ENCODE measurements around the gene ANKRD33B. TPM values are rescaled to one million over a fixed set of nuclear protein-coding genes. Genes with fewer than 3 reads are reported as not detected.

The ANKRD33B gene
- total and polyA plus RNA-seq, 5 donors: 1.3 to 2.7 (median 2.3) TPM

DNA sequence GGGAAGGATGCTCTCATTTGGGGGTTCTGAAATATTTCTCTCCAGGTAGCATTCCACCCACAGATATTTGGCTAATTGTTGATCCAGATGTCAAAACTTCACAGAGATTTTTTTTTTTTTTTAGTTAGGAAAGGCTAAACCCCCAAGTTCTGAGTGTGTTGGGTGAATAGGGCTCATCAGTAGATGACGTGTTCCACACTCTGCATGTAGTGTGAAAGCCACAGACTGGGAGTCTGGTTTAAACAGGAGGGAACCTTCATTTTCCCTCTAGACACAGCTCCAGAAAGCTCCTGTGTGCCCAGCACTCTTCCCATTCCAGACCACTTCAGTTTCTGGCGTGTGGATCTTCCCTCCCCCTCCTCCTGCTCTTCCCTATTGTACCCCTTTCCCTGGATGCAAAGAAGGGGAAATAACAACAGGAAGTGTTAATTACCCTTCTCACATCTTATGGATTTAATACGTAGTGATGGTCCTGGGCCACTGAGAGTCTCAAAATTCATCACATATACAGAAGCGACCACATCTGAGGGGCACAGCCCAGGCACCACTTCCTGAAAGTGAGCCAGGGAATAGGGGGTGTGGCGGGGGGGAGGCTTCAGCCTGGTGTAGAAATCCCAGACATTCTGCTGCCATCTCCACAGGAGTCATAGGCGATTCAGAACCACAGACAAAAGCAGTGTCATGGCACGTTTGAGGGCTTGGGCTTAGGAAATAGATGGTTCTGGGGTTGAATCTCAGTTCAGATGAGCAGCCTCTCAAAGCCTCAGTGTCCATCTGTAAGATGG, 132.1 kb downstream of the ANKRD33B start:
- no peak overlapping the region for H3K27ac ChIP-seq (ENCODE audit: low read length)
- no peak overlapping the region for H3K4me3 ChIP-seq (ENCODE audit: low read length)
- 71% methylated on average over 7 of the region's 7 CpGs for WGBS
- H3K27me3 ChIP-seq (ENCODE audit: control insufficient read depth, insufficient read depth): no peaks in the 10 kb centered on the region
- DNase-seq (no peak), ATAC-seq (peak in 1 of 2 donors; percentile 5)
- intact Hi-C loops (cut with DNase I): loop anchor here in 1 of 4 donors (5.0 kb wide), 1 partner anchor 161 kb away; no protein-coding TSS in a partner anchor
- H3K9me3 ChIP-seq (ENCODE audit: control insufficient read depth, low read length): peaks cover 1% of the 10 kb centered on the region
- no peaks in the 10 kb centered on the region for H3K4me1 ChIP-seq (ENCODE audit: control insufficient read depth, insufficient read depth, low read length)

GRCh38 chr5:10699281-10699874, 135.5 kb downstream of the ANKRD33B start:
- DNase-seq (no peak), ATAC-seq (no peak)
- 73% methylated on average over 5 of the region's 5 CpGs for WGBS
- intact Hi-C loops (cut with DNase I): loop anchor here in 1 of 4 donors (5.0 kb wide), 1 partner anchor 158 kb away; no protein-coding TSS in a partner anchor
- Histone ChIP-seq H3K27ac (ENCODE audit: low read length) (no peak overlapping the region), H3K9me3 (ENCODE audit: control insufficient read depth, low read length) (peaks cover 5% of the 10 kb centered on the region), H3K4me3 (ENCODE audit: low read length) (no peak overlapping the region), H3K27me3 (ENCODE audit: control insufficient read depth, insufficient read depth) (no peaks in the 10 kb centered on the region), H3K4me1 (ENCODE audit: control insufficient read depth, insufficient read depth, low read length) (peaks cover 8% of the 10 kb centered on the region)

DNA sequence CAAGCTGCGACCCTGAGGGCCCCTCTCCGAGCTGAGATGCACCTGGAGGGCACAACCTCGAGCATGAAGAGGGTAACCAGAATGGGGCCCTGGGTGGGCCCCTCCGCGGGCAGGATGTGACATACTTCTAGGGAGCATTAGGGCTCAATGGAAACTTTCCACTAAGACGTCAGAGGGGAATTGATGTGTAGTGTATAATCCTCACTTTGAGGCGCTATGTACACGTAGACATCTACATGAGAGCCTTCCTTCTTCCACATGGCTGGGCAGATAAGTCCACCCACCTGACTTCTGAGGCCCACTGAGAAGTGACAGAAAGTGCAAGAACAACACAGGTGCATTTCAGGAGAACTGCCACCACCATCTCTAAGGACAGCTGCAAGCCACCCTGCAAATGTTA, 136.1 kb downstream of the ANKRD33B start:
- peaks cover 8% of the 10 kb centered on the region for H3K4me1 ChIP-seq (ENCODE audit: control insufficient read depth, insufficient read depth, low read length)
- peaks cover 5% of the 10 kb centered on the region for H3K9me3 ChIP-seq (ENCODE audit: control insufficient read depth, low read length)
- DNase-seq (no peak), ATAC-seq (no peak)
- WGBS: 72% methylated on average over 8 of the region's 8 CpGs
- H3K4me3 ChIP-seq (ENCODE audit: low read length): no peak overlapping the region
- H3K27ac ChIP-seq (ENCODE audit: low read length): no peak overlapping the region
- H3K27me3 ChIP-seq (ENCODE audit: control insufficient read depth, insufficient read depth): no peaks in the 10 kb centered on the region
- intact Hi-C loops (cut with DNase I): loop anchor here in 1 of 4 donors (5.0 to 10.0 kb wide), 2 partner anchors 55 to 157 kb away; no protein-coding TSS in a partner anchor

GRCh38 chr5:10700516-10700915, 136.6 kb downstream of the ANKRD33B start:
- Histone ChIP-seq H3K4me3 (ENCODE audit: low read length) (no peak overlapping the region), H3K4me1 (ENCODE audit: control insufficient read depth, insufficient read depth, low read length) (peaks cover 8% of the 10 kb centered on the region), H3K27me3 (ENCODE audit: control insufficient read depth, insufficient read depth) (no peaks in the 10 kb centered on the region), H3K27ac (ENCODE audit: low read length) (no peak overlapping the region), H3K9me3 (ENCODE audit: control insufficient read depth, low read length) (peaks cover 5% of the 10 kb centered on the region)
- no peak for DNase-seq
- 97% methylated on average over 7 of the region's 7 CpGs for WGBS
- intact Hi-C loops (cut with DNase I): loop anchor here in 1 of 4 donors (10.0 kb wide), 1 partner anchor 54 kb away; no protein-coding TSS in a partner anchor
- ATAC-seq: no peak

DNA sequence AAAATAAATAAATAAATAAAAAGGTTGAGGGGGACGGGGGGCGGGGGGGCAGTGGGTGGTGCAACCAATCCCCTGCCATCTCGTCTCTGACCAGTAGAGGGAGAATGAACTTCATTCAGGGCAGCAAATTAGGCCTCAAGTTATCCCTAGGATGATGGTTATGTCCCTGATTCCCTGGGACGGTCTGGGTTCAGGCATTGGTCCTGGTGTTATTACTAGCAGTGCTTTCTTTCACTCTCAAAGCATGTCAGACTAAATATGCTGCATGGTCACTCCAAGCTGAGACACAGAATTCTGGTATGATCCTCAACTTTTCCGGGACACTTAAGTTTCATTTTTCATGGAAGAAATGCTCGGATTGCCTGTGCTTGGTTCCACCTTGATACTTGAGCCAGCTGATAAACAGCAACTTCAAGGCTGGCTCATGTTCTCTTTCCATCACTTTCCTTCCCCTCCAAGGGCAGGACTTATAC, 137.7 kb downstream of the ANKRD33B start:
- intact Hi-C loops (cut with DNase I): loop anchor here in 1 of 4 donors (10.0 kb wide), 1 partner anchor 53 kb away; no protein-coding TSS in a partner anchor
- ATAC-seq (peak; percentile 35 to 37), DNase-seq (no peak)
- no peak overlapping the region for H3K4me3 ChIP-seq (ENCODE audit: low read length)
- H3K27ac ChIP-seq (ENCODE audit: low read length): peak overlapping the region; percentile 79
- no peaks in the 10 kb centered on the region for H3K27me3 ChIP-seq (ENCODE audit: control insufficient read depth, insufficient read depth)
- WGBS: 54% methylated on average over 6 of the region's 6 CpGs
- H3K4me1 ChIP-seq (ENCODE audit: control insufficient read depth, insufficient read depth, low read length): peaks cover 8% of the 10 kb centered on the region
- H3K9me3 ChIP-seq (ENCODE audit: control insufficient read depth, low read length): peaks cover 5% of the 10 kb centered on the region

GRCh38 chr5:10702040-10702629, 138.3 kb downstream of the ANKRD33B start:
- ATAC-seq (peak; percentile 8 to 16), DNase-seq (no peak)
- 68% methylated on average over 9 of the region's 9 CpGs for WGBS
- H3K4me3 ChIP-seq (ENCODE audit: low read length): no peak overlapping the region
- H3K27me3 ChIP-seq (ENCODE audit: control insufficient read depth, insufficient read depth): no peaks in the 10 kb centered on the region
- intact Hi-C loops (cut with DNase I): loop anchor here in 1 of 4 donors (10.0 kb wide), 1 partner anchor 53 kb away; no protein-coding TSS in a partner anchor
- peaks cover 5% of the 10 kb centered on the region for H3K9me3 ChIP-seq (ENCODE audit: control insufficient read depth, low read length)
- H3K27ac ChIP-seq (ENCODE audit: low read length): peak overlapping the region; percentile 79
- peaks cover 8% of the 10 kb centered on the region for H3K4me1 ChIP-seq (ENCODE audit: control insufficient read depth, insufficient read depth, low read length)

GRCh38 chr5:10702911-10703491, 139.1 kb downstream of the ANKRD33B start:
- WGBS: 67% methylated on average over 7 of the region's 7 CpGs

DNA sequence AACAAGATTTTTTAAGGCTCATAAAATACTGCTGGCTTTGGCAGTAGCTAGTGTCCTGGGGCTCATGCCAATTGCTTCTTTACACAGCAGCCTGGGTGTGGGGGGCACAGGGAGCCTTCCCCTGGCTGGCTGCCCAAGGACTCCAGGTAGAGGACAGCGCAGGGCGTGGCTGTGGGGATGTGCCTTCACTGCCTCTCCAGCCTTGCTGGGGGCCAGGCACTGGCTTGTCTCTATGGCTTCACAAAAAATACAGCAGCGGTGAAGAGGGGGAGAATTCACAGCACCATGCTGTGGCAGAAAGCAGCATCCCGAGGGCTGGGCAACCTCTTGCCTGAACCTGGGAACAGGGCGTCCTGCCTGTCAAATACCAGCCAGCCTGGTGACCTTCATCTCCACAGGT, 139.8 kb downstream of the ANKRD33B start:
- no peaks in the 10 kb centered on the region for H3K27me3 ChIP-seq (ENCODE audit: control insufficient read depth, insufficient read depth)
- peaks cover 5% of the 10 kb centered on the region for H3K9me3 ChIP-seq (ENCODE audit: control insufficient read depth, low read length)
- peak overlapping the region; percentile 1 for H3K27ac ChIP-seq (ENCODE audit: low read length)
- DNase-seq (peak in 2 of 3 donors; percentile 69 to 73), ATAC-seq (peak in 1 of 2 donors; percentile 30)
- no peak overlapping the region for H3K4me3 ChIP-seq (ENCODE audit: low read length)
- H3K4me1 ChIP-seq (ENCODE audit: control insufficient read depth, insufficient read depth, low read length): peaks cover 8% of the 10 kb centered on the region
- WGBS: 74% methylated on average over 5 of the region's 5 CpGs
- intact Hi-C loops (cut with DNase I): loop anchor here in 1 of 4 donors (10.0 kb wide), 1 partner anchor 51 kb away; no protein-coding TSS in a partner anchor

More at GRCh38 chr5:10702911-10703491, 139.1 kb downstream of the ANKRD33B start:
- H3K4me1 ChIP-seq (ENCODE audit: control insufficient read depth, insufficient read depth, low read length): peaks cover 8% of the 10 kb centered on the region
- H3K27ac ChIP-seq (ENCODE audit: low read length): peak overlapping the region; percentile 79
- no peaks in the 10 kb centered on the region for H3K27me3 ChIP-seq (ENCODE audit: control insufficient read depth, insufficient read depth)
- no peak overlapping the region for H3K4me3 ChIP-seq (ENCODE audit: low read length)
- intact Hi-C loops (cut with DNase I): loop anchor here in 1 of 4 donors (10.0 kb wide), 1 partner anchor 52 kb away; no protein-coding TSS in a partner anchor
- H3K9me3 ChIP-seq (ENCODE audit: control insufficient read depth, low read length): peaks cover 5% of the 10 kb centered on the region
- peak; percentile 41 to 45 for ATAC-seq
- DNase-seq: no peak

- Histone ChIP-seq H3K4me1 (ENCODE audit: control insufficient read depth, insufficient read depth, low read length) (peaks cover 8% of the 10 kb centered on the region), H3K4me3 (ENCODE audit: low read length) (no peak overlapping the region), H3K27ac (ENCODE audit: low read length) (no peak overlapping the region), H3K9me3 (ENCODE audit: control insufficient read depth, low read length) (peaks cover 3% of the 10 kb centered on the region), H3K27me3 (ENCODE audit: control insufficient read depth, insufficient read depth) (no peaks in the 10 kb centered on the region)
- WGBS: 58% methylated on average over 10 of the region's 10 CpGs
- ATAC-seq (peak; percentile 10 to 69), DNase-seq (no peak)
- intact Hi-C loops (cut with DNase I): loop anchor here in 1 of 4 donors (10.0 kb wide), 1 partner anchor 50 kb away; no protein-coding TSS in a partner anchor
Observed at GRCh38 chr5:10704949-10705621, 141.2 kb downstream of the ANKRD33B start.

- no peak for DNase-seq
- Histone ChIP-seq H3K4me1 (ENCODE audit: control insufficient read depth, insufficient read depth, low read length) (peaks cover 8% of the 10 kb centered on the region), H3K9me3 (ENCODE audit: control insufficient read depth, low read length) (peaks cover 3% of the 10 kb centered on the region), H3K27me3 (ENCODE audit: control insufficient read depth, insufficient read depth) (no peaks in the 10 kb centered on the region), H3K27ac (ENCODE audit: low read length) (no peak overlapping the region), H3K4me3 (ENCODE audit: low read length) (no peak overlapping the region)
- intact Hi-C loops (cut with DNase I): loop anchor here in 1 of 4 donors (10.0 kb wide), 1 partner anchor 49 kb away; no protein-coding TSS in a partner anchor
- no peak for ATAC-seq
- WGBS: 95% methylated on average over 2 of the region's 2 CpGs
Observed at GRCh38 chr5:10705747-10706146, 141.9 kb downstream of the ANKRD33B start.
